ENCODE results near the gene SRRM2.

GRCh38 chr16:2761472-2761871 is 9.0 kb downstream of the SRRM2 start:
- TF ChIP-seq CTCF (IDR thresholded peaks at IDR 0.05) (no peak), POLR2A (IDR thresholded peaks at IDR 0.05) (no peak)
